ENCODE measurements around the gene ZFC3H1.

- TF ChIP-seq, protein P1, sequence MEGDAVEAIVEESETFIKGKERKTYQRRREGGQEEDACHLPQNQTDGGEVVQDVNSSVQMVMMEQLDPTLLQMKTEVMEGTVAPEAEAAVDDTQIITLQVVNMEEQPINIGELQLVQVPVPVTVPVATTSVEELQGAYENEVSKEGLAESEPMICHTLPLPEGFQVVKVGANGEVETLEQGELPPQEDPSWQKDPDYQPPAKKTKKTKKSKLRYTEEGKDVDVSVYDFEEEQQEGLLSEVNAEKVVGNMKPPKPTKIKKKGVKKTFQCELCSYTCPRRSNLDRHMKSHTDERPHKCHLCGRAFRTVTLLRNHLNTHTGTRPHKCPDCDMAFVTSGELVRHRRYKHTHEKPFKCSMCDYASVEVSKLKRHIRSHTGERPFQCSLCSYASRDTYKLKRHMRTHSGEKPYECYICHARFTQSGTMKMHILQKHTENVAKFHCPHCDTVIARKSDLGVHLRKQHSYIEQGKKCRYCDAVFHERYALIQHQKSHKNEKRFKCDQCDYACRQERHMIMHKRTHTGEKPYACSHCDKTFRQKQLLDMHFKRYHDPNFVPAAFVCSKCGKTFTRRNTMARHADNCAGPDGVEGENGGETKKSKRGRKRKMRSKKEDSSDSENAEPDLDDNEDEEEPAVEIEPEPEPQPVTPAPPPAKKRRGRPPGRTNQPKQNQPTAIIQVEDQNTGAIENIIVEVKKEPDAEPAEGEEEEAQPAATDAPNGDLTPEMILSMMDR (conservative IDR thresholded peaks at IDR 0.05; ENCODE audit: low read depth, low read length): no peak
- TF ChIP-seq EZH2 (IDR thresholded peaks at IDR 0.05; ENCODE audit: borderline replicate concordance, low read depth, low read length, poor library complexity, severe bottlenecking): no peak
Observed at GRCh38 chr12:71671816-71672215, 8.2 kb upstream of the ZFC3H1 start.
